ENCODE data around the gene SMIM1.

GRCh38 chr1:3725366-3725765 lies 47.2 kb upstream of the SMIM1 start:
- TF ChIP-seq CTCF (IDR thresholded peaks at IDR 0.05): no peak
- no peak for TF ChIP-seq ZFX (IDR thresholded peaks at IDR 0.05; ENCODE audit: borderline replicate concordance)
